ENCODE data around the gene ARID3A. TPM values are rescaled to one million over a fixed set of nuclear protein-coding genes. Genes with fewer than 3 reads are reported as not detected.

Gene ARID3A
- total and polyA plus RNA-seq, 2 of the 13 experiments (the other 11 are each of a cell fraction or from before 2014, with no cell fraction given), result 71.3 to 77.9 TPM

DNA sequence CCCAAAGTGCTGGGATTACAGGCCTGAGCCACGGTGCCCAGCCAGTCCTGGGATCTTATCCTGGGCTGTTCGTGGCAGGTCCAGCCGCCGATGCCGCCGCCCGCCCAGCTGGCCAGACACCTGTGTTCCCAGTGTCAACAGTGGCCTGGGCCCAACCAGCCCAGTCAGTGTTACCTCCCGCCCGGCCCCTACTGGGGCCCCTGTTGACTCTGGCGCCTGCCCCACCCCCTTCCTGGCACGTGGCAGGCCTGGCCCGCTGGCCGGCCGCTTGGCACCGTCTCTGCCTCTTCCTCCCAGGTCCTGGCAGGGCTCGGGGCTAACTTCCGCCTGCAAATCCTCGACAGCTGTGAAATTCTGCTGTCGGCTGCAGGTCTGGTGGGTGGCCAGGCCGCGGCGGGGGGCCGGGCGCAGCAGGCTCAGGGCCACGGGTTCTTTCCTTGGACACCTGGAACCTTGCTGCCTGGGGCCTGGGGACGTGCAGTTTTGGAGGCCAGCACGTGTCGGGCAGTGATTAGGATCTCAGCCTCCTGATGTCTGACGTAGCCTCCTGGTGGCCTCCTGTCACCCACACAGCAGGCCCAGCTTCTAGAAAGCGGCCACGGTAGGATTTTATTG, 9.1 kb downstream of the ARID3A start (continued):
- TF ChIP-seq NRL (CRISPR knock-in tag; IDR thresholded peaks at IDR 0.05; ENCODE audit: borderline replicate concordance), result peak; percentile 70
- TF ChIP-seq ZNF710 (CRISPR knock-in tag; IDR thresholded peaks at IDR 0.05; ENCODE audit: borderline replicate concordance), result peak; percentile 53; the same call in 1 of the 2 replicates
- TF ChIP-seq MEF2D (CRISPR knock-in tag; IDR thresholded peaks at IDR 0.05), result peak; percentile 90
- no peak for TF ChIP-seq ZNF10 (CRISPR knock-in tag; IDR thresholded peaks at IDR 0.05; ENCODE audit: borderline replicate concordance, low read depth)
- 0 out of 2 replicates have a peak, but pooled peaks have one; percentile 41 for TF ChIP-seq NFYC (CRISPR knock-in tag; IDR thresholded peaks at IDR 0.05)
- no peak for TF ChIP-seq ZNF576 (CRISPR knock-in tag; IDR thresholded peaks at IDR 0.05)
- TF ChIP-seq DR1 (CRISPR knock-in tag; IDR thresholded peaks at IDR 0.05), result 0 out of 2 replicates have a peak, but pooled peaks have one; percentile 33
- TF ChIP-seq ZNF740 (CRISPR knock-in tag; IDR thresholded peaks at IDR 0.05), result peak; percentile 77; the same call in 1 of the 2 replicates
- TF ChIP-seq SMARCE1 (IDR thresholded peaks at IDR 0.05; ENCODE audit: borderline replicate concordance), result no peak
- TF ChIP-seq BRCA1 (CRISPR knock-in tag; IDR thresholded peaks at IDR 0.05), result 0 out of 2 replicates have a peak, but pooled peaks have one; percentile 70
- no peak; the same call in 1 of the 2 replicates for TF ChIP-seq ZNF598 (CRISPR knock-in tag; IDR thresholded peaks at IDR 0.05; ENCODE audit: borderline replicate concordance)
- no peak for TF ChIP-seq AGO1 (IDR thresholded peaks at IDR 0.05; ENCODE audit: low read depth, low read length, poor library complexity, severe bottlenecking)
- TF ChIP-seq GATAD1 (CRISPR knock-in tag; IDR thresholded peaks at IDR 0.05), result peak; percentile 71
- no peak for TF ChIP-seq SRF (IDR thresholded peaks at IDR 0.05; ENCODE audit: low read depth, low read length)
- TF ChIP-seq MEIS1 (CRISPR knock-in tag; IDR thresholded peaks at IDR 0.05; ENCODE audit: borderline replicate concordance), result peak; percentile 74
- TF ChIP-seq ZBTB2 (CRISPR knock-in tag; IDR thresholded peaks at IDR 0.05; ENCODE audit: low read depth), result 0 out of 2 replicates have a peak, but pooled peaks have one; percentile 43
- TF ChIP-seq ZSCAN22 (CRISPR knock-in tag; IDR thresholded peaks at IDR 0.05), result peak; percentile 79; the same call in 1 of the 2 replicates
- TF ChIP-seq POLR2AphosphoS5 (IDR thresholded peaks at IDR 0.05; ENCODE audit: low read depth, low read length), result no peak
- peak; percentile 70; the same call in 1 of the 2 replicates for TF ChIP-seq RFXANK (CRISPR knock-in tag; IDR thresholded peaks at IDR 0.05)
- no peak for TF ChIP-seq MAFF (IDR thresholded peaks at IDR 0.05; ENCODE audit: low read depth, low read length)
- peak; percentile 66; the same call in 1 of the 2 replicates for TF ChIP-seq ZNF333 (CRISPR knock-in tag; IDR thresholded peaks at IDR 0.05; ENCODE audit: borderline replicate concordance)
- TF ChIP-seq, protein P1, sequence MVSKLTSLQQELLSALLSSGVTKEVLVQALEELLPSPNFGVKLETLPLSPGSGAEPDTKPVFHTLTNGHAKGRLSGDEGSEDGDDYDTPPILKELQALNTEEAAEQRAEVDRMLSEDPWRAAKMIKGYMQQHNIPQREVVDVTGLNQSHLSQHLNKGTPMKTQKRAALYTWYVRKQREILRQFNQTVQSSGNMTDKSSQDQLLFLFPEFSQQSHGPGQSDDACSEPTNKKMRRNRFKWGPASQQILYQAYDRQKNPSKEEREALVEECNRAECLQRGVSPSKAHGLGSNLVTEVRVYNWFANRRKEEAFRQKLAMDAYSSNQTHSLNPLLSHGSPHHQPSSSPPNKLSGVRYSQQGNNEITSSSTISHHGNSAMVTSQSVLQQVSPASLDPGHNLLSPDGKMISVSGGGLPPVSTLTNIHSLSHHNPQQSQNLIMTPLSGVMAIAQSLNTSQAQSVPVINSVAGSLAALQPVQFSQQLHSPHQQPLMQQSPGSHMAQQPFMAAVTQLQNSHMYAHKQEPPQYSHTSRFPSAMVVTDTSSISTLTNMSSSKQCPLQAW (CRISPR knock-in tag; IDR thresholded peaks at IDR 0.05), result peak; percentile 89

Data from HepG2 (cell line).